SK-N-MC (cell line): ENCODE data around the gene CLCN5.

ENCODE experiments used
- DNase-seq: peaks from one replicate; pipeline ENCODE4 v3.0.0-alpha.2; 2011; ENCODE audit warnings: low read depth, low spot score
- H3K27ac ChIP-seq: fragments of 200-600 bp; sonication (generic); 2 replicates; pipeline ENCODE4 v1.5.1; 2016; ENCODE audit warnings: mixed run types
- H3K36me3 ChIP-seq: fragments of 200-600 bp; sonication (generic); 2 replicates; pipeline ENCODE4 v1.6.1; 2017; ENCODE audit warnings: antibody characterized with exemption, low read length, mixed read lengths; ENCODE audit not compliant: insufficient read depth
- H3K4me3 ChIP-seq: fragments of 200-600 bp; sonication (generic); 2 replicates; pipeline ENCODE4 v1.5.1; 2016
- H3K9ac ChIP-seq: fragments of 200-600 bp; sonication (generic); 2 replicates; pipeline ENCODE4 v1.8.0; 2017; ENCODE audit warnings: mixed run types, mixed read lengths; ENCODE audit not compliant: insufficient read length
- H3K9me3 ChIP-seq: fragments of 200-600 bp; sonication (generic); 2 replicates; pipeline ENCODE4 v1.6.1; 2017; ENCODE audit warnings: low read depth, mild to moderate bottlenecking, antibody characterized with exemption, low read length, moderate library complexity, mixed read lengths
- EZH2 ChIP-seq: fragments of 200-600 bp; sonication (generic); IDR thresholded peaks from one replicate; pipeline ENCODE4 v1.6.1; 2017; ENCODE audit warnings: antibody characterized with exemption
- FOXP2 ChIP-seq: optimal IDR thresholded peaks from 2 replicates; pipeline ENCODE3; 2011; ENCODE audit warnings: mild to moderate bottlenecking, moderate library complexity; ENCODE audit not compliant: insufficient read depth; ENCODE audit errors: extremely low read length, control extremely low read depth
- POLR2AphosphoS5 ChIP-seq: IDR thresholded peaks from 2 replicates; pipeline ENCODE4 v1.6.1; 2012; ENCODE audit warnings: mild to moderate bottlenecking, low read depth, low read length, borderline replicate concordance

Gene CLCN5

DNA sequence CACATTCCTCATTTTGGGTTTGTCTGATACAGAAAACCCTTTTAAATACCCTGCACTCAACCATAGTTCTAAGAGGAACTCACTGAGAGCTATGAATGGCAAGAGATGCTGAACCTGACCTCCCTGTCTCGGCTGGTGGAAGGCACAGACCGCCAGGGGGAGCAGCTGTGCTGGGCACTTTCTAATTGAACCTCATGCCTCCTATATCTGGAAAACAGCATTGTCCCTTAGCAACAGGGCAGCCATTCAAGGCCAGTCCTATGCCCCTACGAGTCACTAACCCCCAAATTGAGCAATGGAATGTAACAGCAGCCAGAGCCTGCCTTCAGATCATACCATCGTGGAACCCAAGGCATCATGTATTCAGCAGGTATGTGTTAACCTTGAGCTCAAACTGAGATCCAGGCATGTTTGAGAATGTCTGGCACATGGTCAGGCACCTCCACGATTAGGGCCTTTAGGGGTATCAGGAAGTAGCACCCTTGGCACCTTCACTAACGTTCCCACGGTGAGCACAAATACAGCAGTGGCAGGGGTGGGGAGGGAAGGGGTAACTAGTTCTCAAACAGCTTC, 38.0 kb upstream of the CLCN5 start:
- Histone ChIP-seq H3K4me3 (no peak overlapping the region), H3K9me3 (no peaks in the 10 kb centered on the region), H3K27ac (no peak overlapping the region), H3K9ac (no peak overlapping the region), H3K36me3 (no peaks in the 10 kb centered on the region)
- no peak for TF ChIP-seq EZH2
- TF ChIP-seq POLR2AphosphoS5 = no peak
- TF ChIP-seq FOXP2 = no peak
- no peak for DNase-seq

DNA sequence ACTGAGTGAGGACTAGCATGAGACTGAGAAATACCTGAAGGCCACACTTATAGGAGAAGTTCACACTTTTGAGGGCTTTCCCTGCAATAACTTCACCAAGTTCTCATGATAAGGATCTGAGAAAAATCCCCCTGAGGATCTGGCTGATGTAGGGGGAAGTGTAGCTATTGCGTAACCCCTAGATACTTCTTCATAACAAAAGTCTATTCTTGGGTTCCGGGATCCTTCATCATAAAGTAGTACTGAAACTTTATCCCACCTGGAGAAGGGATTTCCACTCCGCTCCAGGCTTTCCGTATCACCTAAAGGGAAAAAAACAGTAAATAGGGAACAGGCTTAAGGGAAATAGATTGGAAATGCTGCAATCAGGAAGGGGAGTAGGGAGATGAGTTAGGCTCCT, 29.9 kb upstream of the CLCN5 start:
- Histone ChIP-seq H3K9me3 (no peaks in the 10 kb centered on the region), H3K36me3 (no peaks in the 10 kb centered on the region), H3K9ac (no peak overlapping the region), H3K4me3 (no peak overlapping the region), H3K27ac (no peak overlapping the region)
- TF ChIP-seq EZH2 (no peak), FOXP2 (no peak), POLR2AphosphoS5 (no peak)
- DNase-seq = peak; percentile 40

DNA sequence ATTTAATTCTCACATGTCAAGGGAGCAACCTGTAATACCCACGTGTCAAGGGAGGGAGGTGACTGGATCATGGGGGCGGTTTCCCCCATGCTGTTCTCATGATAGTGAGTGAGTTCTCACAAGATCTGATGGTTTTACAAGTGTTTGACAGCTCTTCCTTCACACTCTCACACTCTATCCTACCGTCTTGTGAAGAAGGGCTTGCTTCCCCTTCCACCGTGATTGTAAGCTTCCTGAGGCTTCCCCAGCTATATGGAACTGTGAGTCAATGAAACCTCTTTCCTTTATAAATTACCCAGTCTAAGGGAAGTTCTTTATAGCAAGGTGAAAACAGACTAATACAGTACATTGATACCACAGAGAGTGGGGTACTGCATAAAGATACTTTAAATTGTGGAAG, 25.4 kb upstream of the CLCN5 start:
- Histone ChIP-seq H3K4me3 (no peak overlapping the region), H3K9me3 (no peaks in the 10 kb centered on the region), H3K27ac (no peak overlapping the region), H3K9ac (no peak overlapping the region), H3K36me3 (no peaks in the 10 kb centered on the region)
- no peak for TF ChIP-seq EZH2
- no peak for TF ChIP-seq POLR2AphosphoS5
- no peak for TF ChIP-seq FOXP2
- no peak for DNase-seq

DNA sequence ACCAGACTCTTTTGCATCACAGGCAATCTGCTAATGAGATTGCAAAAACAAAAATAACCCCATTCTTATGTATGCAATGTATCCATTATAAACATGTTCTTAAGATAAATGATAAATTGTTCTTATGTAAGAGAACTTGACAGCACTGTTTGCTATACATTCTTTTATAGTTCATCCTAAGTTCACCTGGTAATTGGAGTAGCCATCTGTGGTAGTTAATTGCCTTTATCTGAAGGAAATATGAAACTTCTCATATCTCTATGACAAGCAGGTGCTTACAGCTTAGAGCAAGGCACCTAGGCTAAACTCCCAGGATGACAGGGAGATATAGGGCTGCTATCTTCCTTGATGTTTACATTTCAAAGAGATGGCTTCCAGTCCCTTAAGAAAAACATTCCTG, 21.3 kb upstream of the CLCN5 start:
- H3K36me3 ChIP-seq = no peaks in the 10 kb centered on the region
- no peak for TF ChIP-seq EZH2
- TF ChIP-seq FOXP2 = no peak
- TF ChIP-seq POLR2AphosphoS5 = no peak
- no peak overlapping the region for H3K27ac ChIP-seq
- H3K4me3 ChIP-seq = no peak overlapping the region
- DNase-seq = no peak
- no peak overlapping the region for H3K9ac ChIP-seq
- H3K9me3 ChIP-seq = no peaks in the 10 kb centered on the region

DNA sequence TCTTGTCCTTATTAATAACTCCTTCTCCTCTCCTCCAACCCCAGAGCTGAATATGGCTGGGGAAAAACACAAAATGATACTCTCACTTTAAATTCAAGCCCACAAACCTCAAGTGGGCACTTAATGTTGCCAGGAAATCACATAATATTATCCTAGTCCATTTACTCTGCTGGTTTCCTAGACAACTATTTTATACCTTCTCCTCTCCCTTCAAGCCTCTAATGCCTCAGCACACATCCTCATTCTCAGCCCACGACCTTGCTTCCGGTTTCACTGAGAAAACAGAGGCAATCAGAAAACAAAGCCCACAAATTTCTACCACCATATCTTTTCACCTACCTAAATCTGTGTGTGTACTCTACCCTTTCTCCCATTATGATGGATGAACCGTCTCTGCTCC, 12.1 kb upstream of the CLCN5 start:
- peak; percentile 18 for DNase-seq
- no peak overlapping the region for H3K4me3 ChIP-seq
- H3K9ac ChIP-seq = no peak overlapping the region
- TF ChIP-seq FOXP2 = no peak
- TF ChIP-seq EZH2 = no peak
- no peak for TF ChIP-seq POLR2AphosphoS5
- H3K9me3 ChIP-seq = no peaks in the 10 kb centered on the region
- no peaks in the 10 kb centered on the region for H3K36me3 ChIP-seq
- no peak overlapping the region for H3K27ac ChIP-seq

DNA sequence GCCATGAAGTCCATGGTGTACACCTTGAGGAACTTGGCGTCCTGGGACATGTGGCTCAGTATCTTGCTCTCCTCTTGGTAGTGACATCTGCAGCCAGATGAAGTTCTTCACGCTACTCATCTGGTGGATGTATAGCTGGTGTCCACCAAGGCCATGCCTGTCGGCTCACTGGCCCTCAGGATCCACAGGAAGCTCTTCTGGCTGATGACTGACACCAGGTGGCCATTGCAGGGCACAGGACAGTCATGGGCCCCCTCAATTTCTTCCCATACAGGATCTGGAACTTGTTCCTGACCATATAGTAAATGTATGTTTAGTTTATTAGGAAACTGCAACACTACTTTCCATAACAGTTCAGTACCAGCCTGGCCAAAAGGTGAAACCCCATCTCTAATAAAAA, 10.3 kb upstream of the CLCN5 start:
- H3K9ac ChIP-seq = no peak overlapping the region
- H3K9me3 ChIP-seq = no peaks in the 10 kb centered on the region
- H3K4me3 ChIP-seq = no peak overlapping the region
- TF ChIP-seq EZH2 (no peak), FOXP2 (no peak), POLR2AphosphoS5 (no peak)
- H3K36me3 ChIP-seq = no peaks in the 10 kb centered on the region
- no peak for DNase-seq
- H3K27ac ChIP-seq = no peak overlapping the region

DNA sequence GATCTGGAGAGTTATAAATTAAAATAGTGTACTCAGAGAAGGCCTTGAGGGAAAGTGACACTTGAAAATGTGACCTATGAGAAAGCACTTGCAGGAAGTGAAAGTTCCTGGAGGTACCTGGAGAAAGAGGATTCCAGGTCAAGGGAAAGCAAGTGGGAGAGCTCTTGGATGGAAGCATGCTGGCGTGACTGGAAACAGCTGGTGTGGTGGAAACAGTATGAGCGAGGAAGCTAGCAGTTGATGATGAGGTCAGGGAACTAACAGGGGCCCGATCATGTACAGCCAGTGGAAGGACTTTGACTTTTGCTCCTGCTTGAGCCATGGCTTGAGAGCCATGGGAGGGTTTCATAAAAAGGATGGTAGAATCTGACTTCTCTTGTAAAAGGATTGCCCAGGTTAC, 9.5 kb upstream of the CLCN5 start:
- Histone ChIP-seq H3K36me3 (no peaks in the 10 kb centered on the region), H3K9me3 (no peaks in the 10 kb centered on the region), H3K27ac (no peak overlapping the region), H3K9ac (no peak overlapping the region), H3K4me3 (no peak overlapping the region)
- TF ChIP-seq FOXP2 (no peak), EZH2 (no peak), POLR2AphosphoS5 (no peak)
- no peak for DNase-seq

DNA sequence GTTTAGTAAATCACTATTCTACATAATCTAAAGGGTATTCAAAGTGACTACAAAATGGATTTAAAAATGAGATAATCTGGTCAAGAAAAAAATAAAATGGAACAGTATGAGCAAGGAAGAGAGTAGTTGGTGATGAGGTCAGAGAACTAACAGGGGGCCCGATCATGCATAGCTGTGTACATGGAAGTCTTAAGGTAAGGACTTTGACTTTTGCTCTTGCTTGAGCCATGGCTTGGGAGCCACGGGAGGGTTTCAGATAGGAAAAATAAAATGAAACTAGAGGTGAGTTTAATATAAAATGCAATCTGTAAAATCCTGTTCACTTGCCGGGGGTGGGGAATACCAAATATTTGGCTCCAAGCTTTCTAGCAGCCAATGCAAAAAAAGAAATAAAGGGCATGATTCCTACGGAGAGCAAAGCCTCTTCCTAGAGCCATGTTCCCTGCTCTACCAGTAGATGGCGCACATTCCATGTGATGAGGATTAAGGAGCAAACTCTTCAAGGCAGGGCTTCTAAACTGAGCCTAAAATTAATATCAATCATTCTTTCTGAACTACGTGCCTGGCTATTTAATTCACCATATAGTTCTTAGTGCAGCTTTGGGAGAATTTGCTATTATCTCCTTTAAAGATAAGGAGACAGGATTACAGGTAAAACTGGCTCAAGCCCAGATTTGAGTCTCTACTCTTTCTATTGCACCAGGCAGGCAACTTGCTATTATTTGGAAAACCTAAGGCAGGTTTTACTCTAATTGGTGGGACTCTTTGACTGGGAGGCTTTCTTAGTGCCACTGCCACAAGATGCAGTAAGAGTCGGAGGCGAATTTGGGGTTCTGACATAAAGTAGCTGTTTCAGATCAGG, 6.8 kb upstream of the CLCN5 start:
- no peak overlapping the region for H3K27ac ChIP-seq
- DNase-seq = peak; percentile 30
- no peak overlapping the region for H3K4me3 ChIP-seq
- TF ChIP-seq POLR2AphosphoS5 (no peak), EZH2 (no peak), FOXP2 (no peak)
- H3K36me3 ChIP-seq = no peaks in the 10 kb centered on the region
- no peak overlapping the region for H3K9ac ChIP-seq
- no peaks in the 10 kb centered on the region for H3K9me3 ChIP-seq

DNA sequence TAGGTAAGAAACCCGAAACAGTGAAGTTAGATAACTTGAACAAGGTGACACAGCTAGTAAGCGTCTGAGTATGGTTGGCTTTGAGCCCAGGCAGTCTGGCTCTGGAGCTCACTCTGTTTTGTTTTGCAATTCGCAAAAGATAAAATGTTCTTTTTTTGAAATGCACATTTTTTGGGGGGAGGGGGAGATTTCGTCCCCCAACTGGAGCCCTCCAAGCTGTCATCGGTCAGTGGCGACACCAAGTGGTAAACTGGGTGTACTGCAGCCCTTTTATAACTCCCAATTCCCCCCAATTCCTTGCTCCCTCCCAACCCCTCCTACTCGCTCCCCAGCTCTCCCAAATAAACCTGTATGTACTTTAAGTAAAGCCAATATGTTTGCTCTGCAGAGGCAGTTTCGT, 2.8 kb upstream of the CLCN5 start:
- H3K9ac ChIP-seq = no peak overlapping the region
- no peak overlapping the region for H3K4me3 ChIP-seq
- peak; percentile 16 for DNase-seq
- H3K36me3 ChIP-seq = no peaks in the 10 kb centered on the region
- no peaks in the 10 kb centered on the region for H3K9me3 ChIP-seq
- TF ChIP-seq POLR2AphosphoS5 (no peak), EZH2 (no peak), FOXP2 (no peak)
- no peak overlapping the region for H3K27ac ChIP-seq
